GM12872 (cell line): ENCODE data around the gene MRGPRG.

ENCODE experiments used
- CTCF ChIP-seq: IDR thresholded peaks from 3 replicates; pipeline ENCODE4 v1.5.1; 2011; ENCODE audit warnings: low read depth, mild to moderate bottlenecking, low read length, moderate library complexity; ENCODE audit not compliant: insufficient read depth

The MRGPRG gene

GRCh38 chr11:3231550-3231850 is 12.9 kb upstream of the MRGPRG start:
- TF ChIP-seq CTCF, result no peak

- TF ChIP-seq CTCF, result no peak
Observed at GRCh38 chr11:3230636-3231549, 12.3 kb upstream of the MRGPRG start.

GRCh38 chr11:3229673-3230630 is 11.3 kb upstream of the MRGPRG start:
- TF ChIP-seq CTCF, result no peak

GRCh38 chr11:3228445-3228829 is 9.8 kb upstream of the MRGPRG start:
- TF ChIP-seq CTCF, result no peak

- no peak for TF ChIP-seq CTCF
Observed at GRCh38 chr11:3227568-3228444, 9.2 kb upstream of the MRGPRG start.

GRCh38 chr11:3226846-3227567 is 8.4 kb upstream of the MRGPRG start:
- TF ChIP-seq CTCF, result no peak
